HepG2 (cell line): ENCODE results near the gene INO80. TPM values are rescaled to one million over a fixed set of nuclear protein-coding genes. Genes with fewer than 3 reads are reported as not detected.

Source experiments
- ATAC-seq: fragments of 200-7000 bp; cut with Tn5 transposase; 3 replicates; pipeline ENCODE4 v1.9.1; 2020; ENCODE audit warnings: mild to moderate bottlenecking, moderate library complexity
- BruUV-seq: library from RNA; stranded (reverse); fragments of 400-500 nt; replicated peaks from 2 replicates; lab custom pipeline; 2021; lab: Mats Ljungman, UMichigan
- CTCF ChIA-PET: fragments of 300-600 bp; formaldehyde crosslinking; extraction: SDS; loops from one replicate; lab custom pipeline; 2021; ENCODE audit warnings: low total read pairs, inconsistent platforms, low intra/inter-chr PET ratio; lab: Yijun Ruan, JAX
- POLR2A ChIA-PET: fragments of 350-600 bp; sonication (Branson Sonifier 250); formaldehyde crosslinking; loops from one replicate; lab custom pipeline; 2020; ENCODE audit warnings: antibody characterized with exemption, inconsistent platforms; lab: Yijun Ruan, JAX
- DNase-seq: peaks from one replicate; pipeline ENCODE4 v3.0.0-alpha.2; 2015; ENCODE audit warnings: low spot score
- FAIRE-seq: peaks from 3 replicates; lab custom pipeline; 2011; peaks lifted over from hg19 to GRCh38; lab: Jason Lieb, UNC
- H2AFZ ChIP-seq: one replicate; pipeline ENCODE4 v1.6.1; 2011; ENCODE audit warnings: low read length, inconsistent platforms
- H3K27ac ChIP-seq: fragments of 300-600 bp; 3 replicates; pipeline ENCODE4 v1.8.0; 2011; ENCODE audit warnings: mixed run types, mild to moderate bottlenecking, mixed read lengths, low read length, inconsistent platforms; ENCODE audit not compliant: insufficient read depth; ENCODE audit errors: extremely low read length
- H3K27me3 ChIP-seq, 2 experiments: fragments of 200-600 bp in 1 of 2; 2 replicates in 1 of 2; 3 replicates in 1 of 2; pipeline versions ENCODE4 v1.6.0 to v1.8.0; 2011; ENCODE audit warnings: low read length in 2 of 2, mild to moderate bottlenecking in 2 of 2, moderate library complexity in 2 of 2, inconsistent platforms in 1 of 2; ENCODE audit not compliant: insufficient read depth in 2 of 2, control insufficient read depth in 1 of 2
- H3K36me3 ChIP-seq, 2 experiments: fragments of 200-600 bp in 1 of 2; replicated peaks in 1 of 2; 2 replicates in 1 of 2; 3 replicates in 1 of 2; pipeline versions ENCODE4 v1.5.1 to v1.8.0; 2011; ENCODE audit warnings: low read length in 2 of 2, inconsistent platforms in 1 of 2; ENCODE audit not compliant: insufficient read depth in 2 of 2, control insufficient read depth in 1 of 2
- H3K4me1 ChIP-seq: 2 replicates; pipeline ENCODE4 v1.5.1; 2012; ENCODE audit warnings: low read length, inconsistent platforms; ENCODE audit not compliant: insufficient read depth
- H3K4me2 ChIP-seq: 2 replicates; pipeline ENCODE4 v1.6.0; 2011; ENCODE audit warnings: low read depth, low read length, inconsistent platforms
- H3K4me3 ChIP-seq, 3 experiments: fragments of 200-600 bp in 1 of 3; sonication (generic), shearing (Covaris generic) in 1 of 3; replicated peaks in 1 of 3; 2 replicates each; pipeline ENCODE4 v1.5.1; 2011 to 2016; ENCODE audit warnings: low read length in 3 of 3, inconsistent platforms in 2 of 3, low read depth in 2 of 3, mild to moderate bottlenecking in 2 of 3, control low read depth in 1 of 3, mixed read lengths in 1 of 3; ENCODE audit not compliant: insufficient read depth in 1 of 3
- H3K79me2 ChIP-seq: one replicate; pipeline ENCODE4 v1.6.1; 2011; ENCODE audit warnings: low read length, inconsistent platforms; ENCODE audit not compliant: insufficient read depth
- H3K9ac ChIP-seq: 2 replicates; pipeline ENCODE4 v1.6.0; 2011; ENCODE audit warnings: mild to moderate bottlenecking, low read depth, low read length, inconsistent platforms; ENCODE audit not compliant: insufficient read depth
- H3K9me3 ChIP-seq: 2 replicates; pipeline ENCODE4 v1.5.1; 2012; ENCODE audit warnings: mild to moderate bottlenecking, low read length
- H4K20me1 ChIP-seq: 2 replicates; pipeline ENCODE4 v1.6.0; 2011; ENCODE audit warnings: inconsistent platforms, mild to moderate bottlenecking, low read length, moderate library complexity; ENCODE audit not compliant: insufficient read depth
- ARNT2 ChIP-seq: sonication (generic); formaldehyde crosslinking; IDR thresholded peaks from 2 replicates; pipeline ENCODE4 v1.8.0; 2022; ENCODE audit warnings: mild to moderate bottlenecking, low read depth, missing genetic modification reagents, moderate library complexity
- ATF7-NPFF ChIP-seq: sonication (generic); formaldehyde crosslinking; IDR thresholded peaks from 2 replicates; pipeline ENCODE4 v1.8.1; 2023; ENCODE audit warnings: mild to moderate bottlenecking, low read depth, missing genetic modification reagents, moderate library complexity
- KAT2B ChIP-seq: fragments of 150-350 bp; IDR thresholded peaks from 2 replicates; pipeline ENCODE4 v1.6.1; 2014; ENCODE audit warnings: low read depth, low read length, borderline replicate concordance
- MAF1 ChIP-seq: sonication (generic); formaldehyde crosslinking; IDR thresholded peaks from 2 replicates; pipeline ENCODE4 v1.5.0; 2020; ENCODE audit warnings: missing genetic modification reagents, borderline replicate concordance
- MNT ChIP-seq: fragments of 450-650 bp; IDR thresholded peaks from 2 replicates; pipeline ENCODE4 v1.6.1; 2016
- TAF15 ChIP-seq: fragments of 200-400 bp; formaldehyde crosslinking; IDR thresholded peaks from one replicate; pipeline ENCODE4 v1.6.1; 2018; ENCODE audit warnings: mild to moderate bottlenecking, low read depth, low read length; ENCODE audit not compliant: poor library complexity, severe bottlenecking
- ZBTB44 ChIP-seq: sonication (generic); formaldehyde crosslinking; IDR thresholded peaks from 2 replicates; pipeline ENCODE4 v1.4.0; 2020; ENCODE audit warnings: missing genetic modification reagents
- ZNF280B ChIP-seq: sonication (generic); formaldehyde crosslinking; IDR thresholded peaks from 2 replicates; pipeline ENCODE4 v1.5.0; 2020; ENCODE audit warnings: missing genetic modification reagents, mild to moderate bottlenecking, borderline replicate concordance
- ZNF543 ChIP-seq: sonication (generic); formaldehyde crosslinking; IDR thresholded peaks from 2 replicates; pipeline ENCODE4 v1.4.0; 2020; ENCODE audit warnings: mild to moderate bottlenecking, missing genetic modification reagents
- ZNF687 ChIP-seq: sonication (generic); formaldehyde crosslinking; IDR thresholded peaks from 2 replicates; pipeline ENCODE4 v1.5.1; 2020; ENCODE audit warnings: mild to moderate bottlenecking, missing genetic modification reagents, moderate library complexity
- WGBS: methylation state at CpG from one replicate; pipeline ENCODE4 v1.1.6; 2017; ENCODE audit warnings: low lambda C conversion rate; 5-methylcytosine and 5-hydroxymethylcytosine counted together
- in situ Hi-C: cut with HindIII; loops from 2 replicates; pipeline ENCODE4 v1.10.0; 2017; ENCODE audit warnings: low pct_unique_long_range_greater_than_20kb; ENCODE audit not compliant: extremely low pct_ligation_motif_present
- intact Hi-C: fragments of 100-400 bp; cut with micrococcal nuclease; formaldehyde crosslinking; loops from one replicate; pipeline ENCODE4 v1.10.0; 2022; ENCODE audit not compliant: unreplicated experiment
- polyA plus RNA-seq, 8 experiments: library from polyadenylated mRNA; depleted of rRNA in 3 of 8; stranded (reverse) in 7 of 8; unstranded in 1 of 8; fragments of >200 nt; fragmentation: Illumina TruSeq in 4 of 8; extraction: Trizol in 4 of 8; gene quantifications; 2 replicates each; pipeline versions ENCODE4 v1.2.1 to v1.2.3, GENCODE V29; 2011 to 2016; ENCODE audit warnings: low read depth in 4 of 8, missing spikeins in 1 of 8, mixed read lengths in 1 of 8; ENCODE audit not compliant: insufficient read depth in 1 of 8
- total RNA-seq, 5 experiments: library from RNA; depleted of rRNA; stranded (reverse); fragments of >200 nt; fragmentation: Illumina TruSeq; extraction: Trizol; gene quantifications; 2 replicates each; pipeline ENCODE4 v1.2.3, GENCODE V29; 2016; ENCODE audit warnings: low read depth in 1 of 5

Gene INO80
- total and polyA plus RNA-seq, 2 of the 13 experiments (the other 11 are each of a cell fraction or from before 2014, with no cell fraction given), result 3.6 to 14.8 TPM

- TF ChIP-seq MNT (no peak), MAF1 (CRISPR knock-in tag) (no peak), ZNF543 (no peak), KAT2B (no peak), ZNF280B (no peak)
These were observed 162.4 kb downstream of the INO80 start (continued) for GRCh38 chr15:40953713-40954074.

- ChIA-PET POLR2A (no interaction called here), CTCF (no interaction called here)
- Histone ChIP-seq H2AFZ (no peak within 1 kb of the TSS), H3K4me3 (peak within 1 kb of the TSS in 2 of 3 experiments; percentile 2 to 43; a peak in 2 of 6 replicates), H3K36me3 (no peaks in the 10 kb centered on the region), H4K20me1 (no peaks in the 10 kb centered on the region), H3K9ac (no peak within 1 kb of the TSS), H3K4me1 (peaks cover 20% of the 10 kb centered on the region), H3K4me2 (peak within 1 kb of the TSS; percentile 45), H3K9me3 (no peaks in the 10 kb centered on the region), H3K27ac (no peak within 1 kb of the TSS), H3K79me2 (no peaks in the 10 kb centered on the region), H3K27me3 (peaks cover 14 to 46% of the 10 kb centered on the region in 2 experiments; a peak in 4 of 5 replicates)
- DNase-seq (no peak), FAIRE-seq (no peak), ATAC-seq (peak; percentile 16; the same call in 2 of the 3 replicates)
- in situ Hi-C loops, result no loop called here
- intact Hi-C loops, result no loop called here
- no TSS peak for BruUV-seq
- WGBS, result 76% methylated on average over 27 of the region's 72 CpGs
- TF ChIP-seq TAF15 (no peak), ZBTB44 (CRISPR knock-in tag) (no peak), ZNF687 (CRISPR knock-in tag) (peak; percentile 33; the same call in 1 of the 2 replicates), ARNT2 (CRISPR knock-in tag) (no peak), ATF7-NPFF (CRISPR knock-in tag) (no peak)
These were observed 163.0 kb downstream of the INO80 start, which contains the start of gene CHAC1 for GRCh38 chr15:40952901-40953712. TSS of gene CHAC1 (plus strand) at chr15:40953471. CDS start at chr15:40953584, 113 bp downstream.
